HG02981 (cell line): ENCODE results near the gene NTS.

Experiments used
- ATAC-seq: cut with Tn5 transposase; IDR thresholded peaks from one replicate; pipeline ENCODE4 v1.9.1; 2021; ENCODE audit warnings: mild to moderate bottlenecking, moderate library complexity; ENCODE audit not compliant: unreplicated experiment

Gene NTS

GRCh38 chr12:85920324-85920947 is 46.3 kb downstream of the NTS start:
- peak; percentile 74 for ATAC-seq

GRCh38 chr12:85923767-85924331 is 49.8 kb downstream of the NTS start:
- ATAC-seq: no peak

GRCh38 chr12:85927166-85927565 is 53.1 kb downstream of the NTS start:
- no peak for ATAC-seq
